Right ventricle myocardium superior (tissue), 1 donor: ENCODE measurements around the gene POTEC. TPM values are rescaled to one million over a fixed set of nuclear protein-coding genes. Genes with fewer than 3 reads are reported as not detected.
"Not testable (repeated sequence)": the region's sequence is repeated elsewhere in the genome, so short reads cannot be mapped to it uniquely, and the experiment has no call there.

Experiments
- ATAC-seq: fragments of 200-7000 bp; cut with Tn5 transposase; one replicate; pipeline ENCODE4 v1.9.1; 2020; ENCODE audit warnings: mild to moderate bottlenecking; ENCODE audit not compliant: poor library complexity
- DNase-seq: peaks from one replicate; pipeline ENCODE4 v3.0.0-alpha.2; 2020
- intact Hi-C: fragments of 100-400 bp; cut with DNase I; formaldehyde crosslinking; loops from one replicate; pipeline ENCODE4 v1.11.2; 2022
- total RNA-seq: library from RNA; stranded (reverse); fragmentation: NEBNext Ultra II Directional; extraction: Animal tissue kit (Norgen Biotek cat#: 25700); gene quantifications from one replicate; pipeline ENCODE4 v1.2.1, GENCODE V29; 2021
- donor health status: DM: no; HTN: yes; CAD: no; lungs with severe emphysema.

Gene POTEC
- total RNA-seq, 1 donor from 2014 or later = not detected

GRCh38 chr18:14465989-14466388 lies 77.4 kb downstream of the POTEC start:
- intact Hi-C loops, ATAC-seq, DNase-seq: not testable (repeated sequence)

Other genes with a start within 250 kb of the POTEC start
- gene ANKRD30B, start 204.6 kb upstream of the POTEC start, total RNA-seq = not detected